ENCODE results near the gene CFTR.

The CFTR gene

GRCh38 chr7:117656806-117657205 lies 177.0 kb downstream of the CFTR start:
- no peak for DNase-seq

- DNase-seq: no peak
These were observed 179.7 kb downstream of the CFTR start for GRCh38 chr7:117659531-117660011.

- DNase-seq: no peak
These were observed 181.5 kb downstream of the CFTR start for GRCh38 chr7:117661328-117661727.

GRCh38 chr7:117664047-117664446 lies 184.2 kb downstream of the CFTR start:
- no peak for DNase-seq

- DNase-seq: no peak
These were observed 185.5 kb downstream of the CFTR start for GRCh38 chr7:117665368-117665767.

- DNase-seq: no peak
These were observed 186.2 kb downstream of the CFTR start for GRCh38 chr7:117666031-117666430.

GRCh38 chr7:117666689-117667088 lies 186.9 kb downstream of the CFTR start:
- DNase-seq: no peak

GRCh38 chr7:117667456-117667855 lies 187.6 kb downstream of the CFTR start:
- no peak for DNase-seq

GRCh38 chr7:117669818-117670217 lies 190.0 kb downstream of the CFTR start:
- no peak for DNase-seq

GRCh38 chr7:117672453-117672852 lies 192.6 kb downstream of the CFTR start:
- no peak for DNase-seq

GRCh38 chr7:117673367-117673766 lies 193.5 kb downstream of the CFTR start:
- DNase-seq: no peak

- DNase-seq: peak; percentile 10
These were observed 194.0 kb downstream of the CFTR start for GRCh38 chr7:117673839-117674238.

- no peak for DNase-seq
These were observed 194.8 kb downstream of the CFTR start for GRCh38 chr7:117674617-117675016.

GRCh38 chr7:117675497-117676435 lies 195.9 kb downstream of the CFTR start:
- DNase-seq: no peak

- no peak for DNase-seq
These were observed 199.3 kb downstream of the CFTR start for GRCh38 chr7:117679120-117679519.

GRCh38 chr7:117682681-117683385 lies 203.0 kb downstream of the CFTR start:
- no peak for DNase-seq

- no peak for DNase-seq
These were observed 203.8 kb downstream of the CFTR start for GRCh38 chr7:117683430-117684175.

- no peak for DNase-seq
These were observed 206.0 kb downstream of the CFTR start for GRCh38 chr7:117685795-117686194.

- DNase-seq: no peak
These were observed 206.6 kb downstream of the CFTR start for GRCh38 chr7:117686311-117686935.

GRCh38 chr7:117688126-117688525 lies 208.3 kb downstream of the CFTR start:
- no peak for DNase-seq

- DNase-seq: no peak
These were observed 209.6 kb downstream of the CFTR start for GRCh38 chr7:117689406-117689805.

GRCh38 chr7:117690147-117690546 lies 210.3 kb downstream of the CFTR start:
- no peak for DNase-seq

GRCh38 chr7:117692338-117692737 lies 212.5 kb downstream of the CFTR start:
- no peak for DNase-seq

All from NCI-H1048 (cell line).